PC-3 (cell line): Measurements from ENCODE around the gene MMP24OS. TPM values are rescaled to one million over a fixed set of nuclear protein-coding genes. Genes with fewer than 3 reads are reported as not detected.
A peak's percentile ranks its signal among the peaks of the same experiment; 100 is the strongest.

Experiments
- ATAC-seq: fragments of 200-7000 bp; cut with Tn5 transposase; 2 replicates; pipeline ENCODE4 v1.9.1; 2020; ENCODE audit warnings: mild to moderate bottlenecking, moderate library complexity
- BruUV-seq: library from RNA; stranded (reverse); fragments of 400-500 nt; replicated peaks from 2 replicates; lab custom pipeline; 2021; lab: Mats Ljungman, UMichigan
- CTCF ChIA-PET: fragments of 300-600 bp; sonication (Branson Sonifier 250); formaldehyde crosslinking; loops from one replicate; lab custom pipeline; 2022; ENCODE audit warnings: antibody characterized with exemption; lab: Charles Lee
- POLR2A ChIA-PET: fragments of 300-600 bp; sonication (Branson Sonifier 250); formaldehyde crosslinking; loops from one replicate; lab custom pipeline; 2022; ENCODE audit warnings: antibody characterized with exemption; ENCODE audit not compliant: unreplicated experiment; lab: Charles Lee
- DNase-seq: peaks from one replicate; pipeline ENCODE4 v3.0.0-alpha.2; 2015
- H2AFZ ChIP-seq: fragments of 300-600 bp; sonication (generic); 2 replicates; pipeline ENCODE4 v1.6.0; 2016; ENCODE audit warnings: antibody characterized with exemption, low read length
- H3F3A ChIP-seq: fragments of 300-600 bp; sonication (generic); one replicate; pipeline ENCODE4 v1.6.0; 2017; ENCODE audit warnings: antibody characterized with exemption, low read length, control low read depth, mild to moderate bottlenecking; ENCODE audit not compliant: unreplicated experiment
- H3K27ac ChIP-seq: fragments of 300-600 bp; sonication (generic); 2 replicates; pipeline ENCODE4 v1.5.1; 2016; ENCODE audit warnings: mild to moderate bottlenecking, low read length
- H3K27me3 ChIP-seq: fragments of 300-600 bp; sonication (generic); 2 replicates; pipeline ENCODE4 v1.6.1; 2016; ENCODE audit warnings: low read length, mixed read lengths
- H3K36me3 ChIP-seq: fragments of 300-600 bp; sonication (generic); 2 replicates; pipeline ENCODE4 v1.6.1; 2016; ENCODE audit warnings: low read depth, mixed run types, low read length, mixed read lengths
- H3K4me1 ChIP-seq: fragments of 300-600 bp; sonication (generic); 2 replicates; pipeline ENCODE4 v1.5.1; 2016; ENCODE audit warnings: low read length; ENCODE audit not compliant: insufficient read depth
- H3K4me2 ChIP-seq: fragments of 300-600 bp; sonication (generic); 2 replicates; pipeline ENCODE4 v1.6.0; 2016; ENCODE audit warnings: low read length
- H3K4me3 ChIP-seq: fragments of 300-600 bp; sonication (generic); 2 replicates; pipeline ENCODE4 v1.5.1; 2016; ENCODE audit warnings: mild to moderate bottlenecking, low read length, mixed read lengths
- H3K79me2 ChIP-seq: fragments of 300-600 bp; sonication (generic); 2 replicates; pipeline ENCODE4 v1.6.1; 2017; ENCODE audit warnings: low read length, mixed read lengths
- H3K9ac ChIP-seq: fragments of 300-600 bp; sonication (generic); 2 replicates; pipeline ENCODE4 v1.6.0; 2016; ENCODE audit warnings: mild to moderate bottlenecking, low read length
- H3K9me2 ChIP-seq: fragments of 300-600 bp; sonication (generic); replicated peaks from 2 replicates; pipeline ENCODE4 v1.6.1; 2016; ENCODE audit warnings: mixed run types, low read length, mixed read lengths
- H3K9me3 ChIP-seq: fragments of 300-600 bp; sonication (generic); 2 replicates; pipeline ENCODE4 v1.6.1; 2016; ENCODE audit warnings: low read length, mixed read lengths
- H4K20me1 ChIP-seq: fragments of 300-600 bp; sonication (generic); 2 replicates; pipeline ENCODE4 v1.6.1; 2016; ENCODE audit warnings: low read length, mixed read lengths
- CTCF ChIP-seq: fragments of 300-600 bp; sonication (generic); conservative IDR thresholded peaks from 2 replicates; pipeline ENCODE4 v1.5.1; 2017; ENCODE audit warnings: antibody characterized with exemption, low read depth, mild to moderate bottlenecking, low read length
- EZH2 ChIP-seq: fragments of 300-600 bp; sonication (generic); IDR thresholded peaks from one replicate; pipeline ENCODE4 v1.6.1; 2017; ENCODE audit warnings: antibody characterized with exemption, mild to moderate bottlenecking, low read length; ENCODE audit not compliant: unreplicated experiment
- EZH2phosphoT487 ChIP-seq: fragments of 300-600 bp; sonication (generic); IDR thresholded peaks from 2 replicates; pipeline ENCODE4 v1.6.1; 2018; ENCODE audit warnings: mild to moderate bottlenecking, antibody characterized with exemption, low read length, borderline replicate concordance
- intact Hi-C: fragments of 100-400 bp; cut with micrococcal nuclease; formaldehyde crosslinking; loops from 2 replicates; pipeline ENCODE4 v1.9.0; 2023
- total RNA-seq: library from RNA; depleted of rRNA; stranded (reverse); fragments of >200 nt; gene quantifications from 2 replicates; pipeline ENCODE4 v1.2.3, GENCODE V29; 2014

MMP24OS gene
- total RNA-seq, 1 experiment from 2014 or later, result 19.5 TPM

GRCh38 chr20:35320396-35321126 lies 42.6 kb upstream of the MMP24OS start:
- Histone ChIP-seq H3K4me1 (peaks cover 49% of the 10 kb centered on the region), H3K27ac (peak overlapping the region; percentile 95), H3K4me2 (peak overlapping the region; percentile 64), H2AFZ (no peak overlapping the region), H3K9me3 (no peaks in the 10 kb centered on the region), H4K20me1 (no peaks in the 10 kb centered on the region), H3F3A (peaks cover 3% of the 10 kb centered on the region), H3K36me3 (no peaks in the 10 kb centered on the region), H3K4me3 (no peak overlapping the region), H3K9me2 (no peaks in the 10 kb centered on the region), H3K9ac (peak overlapping the region; percentile 76), H3K79me2 (0 out of 2 replicates have a peak, but pooled peaks cover 8% of the 10 kb centered on the region), H3K27me3 (no peaks in the 10 kb centered on the region)
- DNase-seq (peak; percentile 91), ATAC-seq (peak; percentile 25)
- TF ChIP-seq EZH2 (no peak), CTCF (no peak), EZH2phosphoT487 (no peak)
- ChIA-PET CTCF (interaction anchor here (0.6 to 1.2 kb wide), 2 partner anchors 15 to 119 kb away, joined by 3 to 5 read pairs; no protein-coding TSS in a partner anchor), POLR2A (interaction anchor here (0.6 to 0.8 kb wide), 2 partner anchors 18 to 37 kb away, joined by 3 to 5 read pairs; no protein-coding TSS in a partner anchor)
- BruUV-seq, result no TSS peak
- intact Hi-C loops, result loop anchor here (1.0 kb wide), 1 partner anchor 19 kb away; no protein-coding TSS in a partner anchor

- DNase-seq (peak; percentile 59), ATAC-seq (peak; percentile 21)
- TF ChIP-seq EZH2 (no peak), EZH2phosphoT487 (no peak), CTCF (no peak)
- Histone ChIP-seq H3K27me3 (no peaks in the 10 kb centered on the region), H3K4me2 (peak overlapping the region; percentile 64), H3F3A (peaks cover 3% of the 10 kb centered on the region), H3K79me2 (0 out of 2 replicates have a peak, but pooled peaks cover 8% of the 10 kb centered on the region), H3K4me1 (peaks cover 54% of the 10 kb centered on the region), H4K20me1 (no peaks in the 10 kb centered on the region), H3K36me3 (no peaks in the 10 kb centered on the region), H3K9ac (peak overlapping the region; percentile 76), H2AFZ (no peak overlapping the region), H3K4me3 (no peak overlapping the region), H3K27ac (peak overlapping the region; percentile 95), H3K9me2 (no peaks in the 10 kb centered on the region), H3K9me3 (no peaks in the 10 kb centered on the region)
- TSS peak; percentile 18 for BruUV-seq
- intact Hi-C loops, result loop anchor here (1.0 to 2.0 kb wide), 3 partner anchors 12 to 19 kb away; no protein-coding TSS in a partner anchor
- POLR2A ChIA-PET, result no interaction called here
- CTCF ChIA-PET, result interaction anchor here (0.6 to 1.2 kb wide), 2 partner anchors 14 to 119 kb away, joined by 3 to 5 read pairs; no protein-coding TSS in a partner anchor
Measured at GRCh38 chr20:35319871-35320197, 41.9 kb upstream of the MMP24OS start.
